ENCODE measurements around the gene ABHD5. TPM values are rescaled to one million over a fixed set of nuclear protein-coding genes. Genes with fewer than 3 reads are reported as not detected.

ABHD5 gene
- total and polyA plus RNA-seq, 2 of the 8 experiments (the other 6 are each of a cell fraction or from before 2014, with no cell fraction given) = 10.5 to 16.4 TPM

DNA sequence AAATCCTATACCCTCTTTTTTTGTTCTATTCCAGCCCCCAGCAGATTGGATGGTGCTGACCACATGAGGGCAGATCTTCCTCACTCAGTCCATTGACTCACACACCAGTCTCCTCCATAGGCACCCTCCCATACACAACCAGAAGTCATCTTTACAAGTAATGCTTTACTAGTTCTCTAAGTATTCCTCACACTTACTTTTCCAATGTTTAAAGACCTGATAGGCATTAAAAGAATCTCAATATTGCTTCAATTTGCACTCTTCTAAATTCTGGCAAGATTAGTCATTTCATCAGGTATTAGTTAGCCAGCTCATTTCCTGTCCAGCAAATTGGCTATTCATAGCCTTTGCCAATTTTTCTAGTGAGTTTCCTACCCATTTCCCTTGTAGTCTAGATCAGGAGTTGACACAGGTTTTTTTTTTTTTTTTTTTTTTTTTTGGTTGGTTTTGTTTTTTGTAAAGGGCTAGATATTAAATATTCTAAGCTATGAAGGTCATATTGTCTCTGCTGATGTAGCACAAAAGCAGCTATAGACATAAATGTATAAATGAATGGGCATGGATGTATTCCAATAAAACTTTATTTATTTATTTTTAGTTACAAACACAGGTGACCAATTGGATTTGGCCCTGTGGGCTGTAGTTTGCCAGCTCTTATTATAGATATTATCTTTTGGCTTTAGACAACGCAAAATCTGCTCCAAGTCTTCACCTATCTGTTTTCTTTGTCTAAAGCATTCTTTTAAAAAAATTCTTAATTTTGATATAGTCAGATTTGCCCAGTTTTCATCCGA lies 76.1 kb downstream of the ABHD5 start:
- CTCF ChIA-PET (ENCODE audit: partially characterized antibody) = interaction anchor here (0.6 to 1.0 kb wide), 5 partner anchors 9 to 317 kb away, joined by 3 read pairs; no protein-coding TSS in a partner anchor

More for the DNA sequence above, 76.1 kb downstream of the ABHD5 start:
- Histone ChIP-seq H2AFZ (ENCODE audit: low read length) (no peak overlapping the region), H3K9ac (replicated peaks in 1 of 4; ENCODE audit: extremely low read depth in 1 of 4, low read depth in 3 of 4, low read length in 3 of 4) (no peak overlapping the region), H3K9me3 (ENCODE audit: insufficient read depth in 2 of 2, low read depth in 1 of 2, low read length in 1 of 2) (no peaks in the 10 kb centered on the region), H3K4me3 (ENCODE audit: extremely low read depth in 1 of 4, insufficient read depth in 2 of 4, low read depth in 3 of 4, low read length in 4 of 4) (no peak overlapping the region), H4K8ac (ENCODE audit: extremely low read depth, insufficient read depth, low read length) (no peak overlapping the region), H3K27me3 (replicated peaks in 1 of 4; ENCODE audit: control insufficient read depth in 3 of 4, extremely low read depth in 1 of 4, insufficient read depth in 3 of 4, low read length in 3 of 4) (no peaks in the 10 kb centered on the region), H3K4me2 (ENCODE audit: insufficient read depth in 1 of 2, low read depth in 2 of 2, low read length in 2 of 2) (no peak overlapping the region), H3K23ac (ENCODE audit: insufficient read length) (no peak overlapping the region), H3K36me3 (ENCODE audit: control insufficient read depth in 2 of 4, insufficient read depth in 4 of 4, low read length in 3 of 4) (no peaks in the 10 kb centered on the region), H3K27ac (ENCODE audit: low read depth, low read length) (no peak overlapping the region), H3K79me2 (ENCODE audit: control insufficient read depth in 1 of 2, insufficient read depth in 2 of 2, low read length in 2 of 2) (no peaks in the 10 kb centered on the region), H2BK12ac (ENCODE audit: low read depth, low read length) (no peak overlapping the region), H2AK5ac (ENCODE audit: low read depth, low read length) (no peak overlapping the region), H4K20me1 (replicated peaks in 1 of 2; ENCODE audit: control insufficient read depth in 1 of 2, insufficient read depth in 2 of 2, low read length in 2 of 2) (no peaks in the 10 kb centered on the region), H3K4ac (replicated peaks; ENCODE audit: insufficient read length, low read depth, low read length) (no peak overlapping the region), H2BK5ac (ENCODE audit: low read depth, low read length) (no peak overlapping the region), H4K91ac (replicated peaks; ENCODE audit: insufficient read length, low read length) (no peak overlapping the region), H3K18ac (ENCODE audit: extremely low read depth, low read length) (no peak overlapping the region), H3K14ac (ENCODE audit: insufficient read length) (no peak overlapping the region), H3K23me2 (ENCODE audit: low read depth, low read length) (no peaks in the 10 kb centered on the region), H2BK15ac (ENCODE audit: low read length) (no peak overlapping the region), H2BK20ac (ENCODE audit: low read length) (no peak overlapping the region), H2BK120ac (replicated peaks; ENCODE audit: low read depth, low read length) (no peak overlapping the region), H3K79me1 (ENCODE audit: low read depth, low read length) (no peaks in the 10 kb centered on the region), H3K4me1 (replicated peaks in 1 of 4; ENCODE audit: control insufficient read depth in 3 of 4, insufficient read depth in 4 of 4, low read length in 3 of 4) (peaks cover 0 to 7% (median 2%) of the 10 kb centered on the region in 4 experiments; a peak in 1 of 7 replicates), H4K5ac (ENCODE audit: insufficient read length, low read depth, low read length) (no peak overlapping the region), H3K56ac (replicated peaks; ENCODE audit: insufficient read length, low read depth, low read length) (no peak overlapping the region)
- 66% methylated on average over 2 of the region's 2 CpGs; no CpG with 5 or more reads in 1 of the 2 experiments for WGBS, 2 experiments (ENCODE audit: extremely low coverage in 1 of 2, insufficient coverage in 1 of 2, insufficient read length in 1 of 2, insufficient replicate concordance in 2 of 2, low coverage in 1 of 2, low lambda C conversion rate in 2 of 2, missing lambda C conversion rate in 1 of 2)
- DNase-seq (ENCODE audit: low read depth in 1 of 2, low spot score in 2 of 2) (no peak), FAIRE-seq (no peak)
- TF ChIP-seq CBX8 (IDR thresholded peaks at IDR 0.05; ENCODE audit: borderline replicate concordance, low read depth, low read length) (no peak), RAD21 (IDR thresholded peaks at IDR 0.05 in 1 of 2, conservative IDR thresholded peaks at IDR 0.05 in 1 of 2; ENCODE audit: low read depth in 2 of 2, low read length in 2 of 2) (peak in 1 of 2 experiments; percentile 16; a peak in 1 of 4 replicates)
- POLR2A ChIA-PET (ENCODE audit: partially characterized antibody) = interaction anchor here (0.6 kb wide), 1 partner anchor 273 kb away, joined by 3 read pairs; no protein-coding TSS in a partner anchor
